ENCODE measurements around the gene LIF. TPM values are rescaled to one million over a fixed set of nuclear protein-coding genes. Genes with fewer than 3 reads are reported as not detected.

LIF gene
- total and polyA plus RNA-seq, 2 donors from 2014 or later, result 0.67 to 10.7 TPM

DNA sequence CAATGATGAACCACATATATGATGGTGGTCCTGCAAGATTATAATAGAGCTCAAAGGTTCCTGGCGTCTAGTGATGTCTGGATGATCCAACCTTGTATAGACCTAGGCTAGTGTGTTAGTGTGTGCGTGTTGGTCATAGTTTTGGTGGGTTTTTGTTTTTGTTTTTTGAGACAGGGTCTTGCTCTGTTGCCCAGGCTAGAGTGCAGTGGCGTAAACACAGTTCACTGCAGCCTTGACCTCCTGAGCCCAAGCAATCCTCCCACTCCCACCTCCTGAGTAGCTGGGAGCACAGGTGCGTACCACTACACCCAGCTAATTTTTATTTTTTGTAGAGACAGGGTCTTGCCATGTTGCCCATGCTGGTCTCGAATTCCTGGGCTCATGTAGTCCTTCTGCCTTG lies 33.4 kb upstream of the LIF start:
- no peak overlapping the region for H3K9ac ChIP-seq (ENCODE audit: low read length in 3 of 3)
- intact Hi-C loops (cut with DNase I), result no loop called here
- TF ChIP-seq, protein P1, sequence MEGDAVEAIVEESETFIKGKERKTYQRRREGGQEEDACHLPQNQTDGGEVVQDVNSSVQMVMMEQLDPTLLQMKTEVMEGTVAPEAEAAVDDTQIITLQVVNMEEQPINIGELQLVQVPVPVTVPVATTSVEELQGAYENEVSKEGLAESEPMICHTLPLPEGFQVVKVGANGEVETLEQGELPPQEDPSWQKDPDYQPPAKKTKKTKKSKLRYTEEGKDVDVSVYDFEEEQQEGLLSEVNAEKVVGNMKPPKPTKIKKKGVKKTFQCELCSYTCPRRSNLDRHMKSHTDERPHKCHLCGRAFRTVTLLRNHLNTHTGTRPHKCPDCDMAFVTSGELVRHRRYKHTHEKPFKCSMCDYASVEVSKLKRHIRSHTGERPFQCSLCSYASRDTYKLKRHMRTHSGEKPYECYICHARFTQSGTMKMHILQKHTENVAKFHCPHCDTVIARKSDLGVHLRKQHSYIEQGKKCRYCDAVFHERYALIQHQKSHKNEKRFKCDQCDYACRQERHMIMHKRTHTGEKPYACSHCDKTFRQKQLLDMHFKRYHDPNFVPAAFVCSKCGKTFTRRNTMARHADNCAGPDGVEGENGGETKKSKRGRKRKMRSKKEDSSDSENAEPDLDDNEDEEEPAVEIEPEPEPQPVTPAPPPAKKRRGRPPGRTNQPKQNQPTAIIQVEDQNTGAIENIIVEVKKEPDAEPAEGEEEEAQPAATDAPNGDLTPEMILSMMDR (IDR thresholded peaks at IDR 0.05; ENCODE audit: borderline replicate concordance, extremely low read depth, insufficient read depth), result no peak
- no peaks in the 10 kb centered on the region for H3K27me3 ChIP-seq (ENCODE audit: control insufficient read depth, insufficient read depth, low read length)
- DNase-seq (no peak), FAIRE-seq (no peak)
- peaks cover 0 to 10% (median 0%) of the 10 kb centered on the region in 3 donors for H3K4me1 ChIP-seq (ENCODE audit: control insufficient read depth in 2 of 3, insufficient read depth in 2 of 3, low read depth in 1 of 3, low read length in 3 of 3)
- H3K4me3 ChIP-seq (ENCODE audit: low read length in 3 of 3), result no peak overlapping the region
- no peaks in the 10 kb centered on the region for H3K9me3 ChIP-seq (ENCODE audit: control insufficient read depth in 2 of 3, insufficient read depth in 1 of 3, low read length in 3 of 3)
- no peak overlapping the region for H3K27ac ChIP-seq (ENCODE audit: low read depth in 2 of 2, low read length in 2 of 2)
- peaks cover 0 to 4% (median 0%) of the 10 kb centered on the region in 3 donors for H3K36me3 ChIP-seq (ENCODE audit: control insufficient read depth in 2 of 3, insufficient read depth in 3 of 3, low read length in 3 of 3)

DNA sequence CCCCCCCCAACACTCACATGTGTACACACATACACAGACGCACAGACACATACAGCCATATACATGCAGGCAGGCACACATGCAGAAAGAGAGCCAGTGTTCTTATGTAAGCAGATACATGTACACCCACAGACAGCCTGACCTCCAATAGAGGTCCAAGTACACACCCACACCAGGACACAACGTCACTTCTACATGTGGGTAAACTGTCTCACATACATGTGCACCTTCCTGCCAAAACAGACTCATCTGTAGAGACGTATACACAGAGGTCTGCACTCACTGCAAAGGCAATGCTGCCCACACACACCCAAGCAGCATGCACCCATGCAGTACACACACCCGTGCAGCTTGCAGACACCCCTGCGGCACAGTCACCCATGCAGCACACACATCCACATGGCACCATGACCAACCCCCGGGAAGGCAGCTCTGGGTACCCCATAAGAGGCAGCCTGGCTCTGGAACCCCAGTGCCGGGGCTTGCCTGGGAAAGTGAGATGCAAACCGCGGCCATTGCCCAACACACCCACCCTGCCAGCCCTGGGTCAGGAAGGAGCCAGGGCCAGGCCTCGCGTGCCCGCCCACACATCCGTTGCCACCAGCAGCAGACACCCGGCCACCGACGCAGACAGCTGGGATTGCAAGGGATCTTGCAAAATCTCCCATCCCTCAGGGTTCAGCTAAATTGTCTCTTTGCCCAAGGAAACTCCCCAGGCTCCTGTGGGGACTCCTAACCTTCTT lies 32.7 kb upstream of the LIF start:
- intact Hi-C loops (cut with DNase I), result no loop called here

DNA sequence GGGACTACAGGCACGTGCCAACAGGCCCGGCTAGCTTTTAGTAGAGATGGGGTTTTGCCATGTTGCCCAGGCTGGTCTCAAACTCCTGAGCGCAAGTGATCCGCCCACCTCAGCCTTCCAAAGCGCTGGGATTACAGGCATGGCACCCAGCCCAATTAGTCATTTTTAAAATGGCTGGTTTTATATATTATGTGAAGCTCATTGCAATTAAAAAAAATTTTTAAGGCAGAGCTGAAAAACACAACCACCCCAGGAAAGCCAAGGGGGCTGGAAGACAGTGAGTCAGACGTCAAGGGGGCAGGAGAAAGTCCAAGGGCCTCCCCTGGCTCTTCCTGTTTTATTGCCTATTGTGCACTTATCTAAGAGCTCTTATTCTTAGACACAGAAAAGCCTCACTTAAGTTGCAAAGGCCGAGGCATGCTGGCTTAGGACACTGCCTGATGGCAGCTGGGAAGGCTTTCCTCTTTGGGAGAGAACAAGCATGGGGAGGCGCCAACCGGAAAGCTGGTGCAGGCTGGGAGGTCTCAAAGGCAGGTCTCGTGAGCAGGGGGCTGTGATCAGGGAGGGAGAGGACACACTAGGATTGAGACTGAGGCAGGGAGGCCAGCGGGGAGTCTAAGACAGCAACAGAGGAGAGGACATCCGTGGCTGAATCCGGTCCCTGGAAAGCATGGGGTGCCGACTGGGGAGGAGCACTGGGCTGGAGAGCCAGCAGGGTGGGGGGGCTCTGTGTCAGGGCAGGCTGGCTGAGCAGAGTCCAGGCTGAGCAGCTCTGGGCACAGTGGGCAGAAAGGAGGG lies 31.2 kb upstream of the LIF start:
- Histone ChIP-seq H3K9me3 (ENCODE audit: control insufficient read depth in 2 of 3, insufficient read depth in 1 of 3, low read length in 3 of 3) (no peaks in the 10 kb centered on the region), H3K27ac (ENCODE audit: low read depth in 2 of 2, low read length in 2 of 2) (peak overlapping the region; percentile 9 to 34), H3K9ac (ENCODE audit: low read length in 3 of 3) (no peak overlapping the region), H3K36me3 (ENCODE audit: control insufficient read depth in 2 of 3, insufficient read depth in 3 of 3, low read length in 3 of 3) (no peaks in the 10 kb centered on the region), H3K4me1 (ENCODE audit: control insufficient read depth in 2 of 3, insufficient read depth in 2 of 3, low read depth in 1 of 3, low read length in 3 of 3) (peaks cover 0 to 10% (median 0%) of the 10 kb centered on the region in 3 donors), H3K4me3 (ENCODE audit: low read length in 3 of 3) (no peak overlapping the region), H3K27me3 (ENCODE audit: control insufficient read depth, insufficient read depth, low read length) (no peaks in the 10 kb centered on the region)
- TF ChIP-seq, protein P1 (IDR thresholded peaks at IDR 0.05; ENCODE audit: borderline replicate concordance, extremely low read depth, insufficient read depth), result no peak
- FAIRE-seq (no peak), DNase-seq (peak in 2 of 5 donors; percentile 43 to 74)
- intact Hi-C loops (cut with DNase I), result no loop called here

More for the DNA sequence above, 32.7 kb upstream of the LIF start:
- Histone ChIP-seq H3K4me3 (ENCODE audit: low read length in 3 of 3) (no peak overlapping the region), H3K27me3 (ENCODE audit: control insufficient read depth, insufficient read depth, low read length) (no peaks in the 10 kb centered on the region), H3K4me1 (ENCODE audit: control insufficient read depth in 2 of 3, insufficient read depth in 2 of 3, low read depth in 1 of 3, low read length in 3 of 3) (peaks cover 0 to 10% (median 0%) of the 10 kb centered on the region in 3 donors), H3K9me3 (ENCODE audit: control insufficient read depth in 2 of 3, insufficient read depth in 1 of 3, low read length in 3 of 3) (no peaks in the 10 kb centered on the region), H3K9ac (ENCODE audit: low read length in 3 of 3) (no peak overlapping the region), H3K27ac (ENCODE audit: low read depth in 2 of 2, low read length in 2 of 2) (no peak overlapping the region), H3K36me3 (ENCODE audit: control insufficient read depth in 2 of 3, insufficient read depth in 3 of 3, low read length in 3 of 3) (no peaks in the 10 kb centered on the region)
- FAIRE-seq (no peak), DNase-seq (no peak)
- TF ChIP-seq, protein P1 (IDR thresholded peaks at IDR 0.05; ENCODE audit: borderline replicate concordance, extremely low read depth, insufficient read depth), result no peak
